CD4-positive, alpha-beta T cell treated with Interleukin-15 for 4 hours (primary cell): ENCODE measurements around the gene ZPBP2.
"Not testable (repeated sequence)": the region's sequence is repeated elsewhere in the genome, so short reads cannot be mapped to it uniquely, and the experiment has no call there.

Source experiments
- DNase-seq: peaks from one replicate; pipeline ENCODE4 v3.0.0-alpha.2; 2020; ENCODE audit warnings: low spot score

ZPBP2 gene, protein sequence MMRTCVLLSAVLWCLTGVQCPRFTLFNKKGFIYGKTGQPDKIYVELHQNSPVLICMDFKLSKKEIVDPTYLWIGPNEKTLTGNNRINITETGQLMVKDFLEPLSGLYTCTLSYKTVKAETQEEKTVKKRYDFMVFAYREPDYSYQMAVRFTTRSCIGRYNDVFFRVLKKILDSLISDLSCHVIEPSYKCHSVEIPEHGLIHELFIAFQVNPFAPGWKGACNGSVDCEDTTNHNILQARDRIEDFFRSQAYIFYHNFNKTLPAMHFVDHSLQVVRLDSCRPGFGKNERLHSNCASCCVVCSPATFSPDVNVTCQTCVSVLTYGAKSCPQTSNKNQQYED

DNA sequence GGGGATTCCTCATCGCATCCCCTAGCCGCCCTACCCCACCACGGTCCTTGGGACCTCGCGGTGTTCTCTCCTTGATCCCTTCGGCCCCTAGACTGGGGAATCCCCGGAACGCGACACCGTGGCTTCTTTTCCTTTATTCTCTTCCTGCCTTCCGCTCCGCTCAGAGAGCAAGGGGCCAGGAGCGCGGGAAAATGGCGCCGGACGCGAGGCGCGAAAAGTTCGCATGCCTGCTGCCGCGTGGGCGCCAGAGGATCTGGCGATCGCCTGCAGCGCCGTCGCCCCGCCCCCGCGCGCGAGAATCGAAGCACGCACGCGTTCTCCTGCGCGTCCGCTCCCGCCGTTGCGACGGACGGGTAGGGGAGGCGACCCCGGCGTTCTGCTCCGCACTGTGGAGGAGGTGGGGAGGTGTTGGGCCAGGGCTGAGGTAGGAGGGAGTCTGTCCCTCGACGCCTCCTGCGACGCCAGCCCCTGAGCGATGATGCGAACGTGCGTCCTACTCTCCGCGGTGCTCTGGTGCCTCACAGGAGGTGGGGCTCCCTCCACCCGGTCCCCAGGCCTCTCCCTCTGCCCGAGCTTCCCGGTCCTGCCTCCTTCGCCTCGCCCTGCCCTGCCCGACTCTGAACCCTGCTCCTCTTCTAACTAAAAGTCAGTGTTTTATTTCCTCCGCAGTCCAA lies at the start of gene ZPBP2:
TSS of gene ZPBP2 (plus strand) at position 323 of the 674 bp plus-strand sequence. CDS start at position 476, 153 bp downstream.
- peak; percentile 50 for DNase-seq

DNA sequence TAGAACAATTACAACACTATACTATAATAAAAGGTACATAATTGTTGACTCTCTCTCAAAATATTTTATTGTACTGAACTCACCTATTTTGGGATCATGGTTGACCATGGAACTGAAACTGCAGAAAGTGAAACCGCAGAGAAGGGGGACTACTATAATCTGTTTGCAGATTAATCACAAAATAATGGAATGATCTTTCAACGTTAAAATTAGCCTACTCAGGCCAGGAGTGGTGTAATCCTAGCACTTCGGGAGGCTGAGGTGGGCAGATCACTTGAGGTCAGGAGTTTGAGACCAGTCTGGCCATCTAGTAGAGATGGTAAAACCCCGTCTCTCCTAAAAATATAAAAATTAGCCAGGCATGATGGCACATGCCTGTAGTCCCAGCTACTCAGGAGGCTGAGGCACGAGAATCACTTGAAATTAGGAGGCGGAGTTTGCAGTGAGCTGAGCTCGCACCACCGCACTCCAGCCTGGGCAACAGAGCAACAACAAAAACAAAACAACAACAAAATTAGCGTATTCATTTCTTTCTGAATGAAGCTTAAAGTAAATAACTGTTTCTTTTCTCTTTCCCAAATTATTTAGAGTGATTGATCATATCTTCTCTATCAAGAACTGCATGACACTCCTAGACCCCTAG lies 49.5 kb upstream of the ZPBP2 start:
- peak; percentile 43 for DNase-seq

DNA sequence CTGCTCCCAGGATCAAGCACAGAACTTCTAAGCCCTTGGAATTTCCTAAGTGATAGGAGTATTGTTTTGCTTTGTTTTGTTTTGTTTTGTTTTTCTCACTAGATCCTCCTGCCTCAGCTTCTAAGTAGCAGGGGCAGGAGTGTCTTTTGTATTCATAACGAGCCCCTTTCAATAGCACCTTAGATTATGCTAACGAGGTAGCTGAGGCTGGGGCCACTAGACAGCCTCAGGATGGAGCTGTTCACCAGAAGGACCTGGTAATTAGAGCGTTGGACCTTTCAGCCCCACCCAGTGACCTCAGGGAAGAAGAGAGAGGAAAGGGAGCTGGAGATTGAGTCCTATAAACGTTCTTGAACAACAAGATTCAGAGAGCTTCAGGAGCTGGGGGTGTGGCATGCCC lies 47.5 kb upstream of the ZPBP2 start:
- no peak for DNase-seq

DNA sequence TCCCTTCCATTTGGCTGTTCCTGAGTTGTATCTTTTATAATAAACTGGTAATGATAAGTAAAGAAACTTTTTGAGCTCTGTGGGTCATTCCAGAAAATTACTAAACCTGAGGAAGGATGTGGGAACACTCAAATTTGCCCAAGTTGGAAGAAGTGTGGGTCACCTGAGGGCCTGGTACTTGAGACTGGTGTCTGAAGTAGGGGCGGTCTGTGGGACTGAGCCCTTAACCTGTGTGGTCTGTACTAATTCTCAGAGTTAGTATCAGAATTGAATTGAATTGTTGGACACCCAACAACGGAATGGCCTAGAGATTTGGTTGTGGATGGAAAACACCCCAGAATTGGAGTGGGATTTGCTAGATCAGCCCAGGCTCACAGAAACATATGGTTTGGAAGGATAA lies 47.0 kb upstream of the ZPBP2 start:
- no peak for DNase-seq

DNA sequence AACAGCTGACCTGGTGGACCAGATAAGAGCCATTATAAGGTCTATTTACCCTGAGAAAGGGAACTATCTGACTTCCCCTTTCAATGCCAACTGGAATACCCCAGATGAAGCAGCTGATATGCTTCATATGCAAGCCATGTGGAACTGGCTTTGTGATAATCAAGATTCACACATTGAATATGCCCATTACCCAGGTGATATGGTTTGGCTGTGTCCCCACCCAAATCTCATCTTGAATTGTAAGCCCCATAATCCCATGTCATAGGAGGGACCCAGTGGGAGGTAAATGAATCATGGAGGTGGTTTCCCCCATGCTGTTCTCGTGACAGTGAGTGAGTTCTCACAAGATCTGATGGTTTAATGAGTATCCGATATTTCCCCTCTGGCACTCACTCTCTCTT lies 46.0 kb upstream of the ZPBP2 start:
- DNase-seq = peak; percentile 11

DNA sequence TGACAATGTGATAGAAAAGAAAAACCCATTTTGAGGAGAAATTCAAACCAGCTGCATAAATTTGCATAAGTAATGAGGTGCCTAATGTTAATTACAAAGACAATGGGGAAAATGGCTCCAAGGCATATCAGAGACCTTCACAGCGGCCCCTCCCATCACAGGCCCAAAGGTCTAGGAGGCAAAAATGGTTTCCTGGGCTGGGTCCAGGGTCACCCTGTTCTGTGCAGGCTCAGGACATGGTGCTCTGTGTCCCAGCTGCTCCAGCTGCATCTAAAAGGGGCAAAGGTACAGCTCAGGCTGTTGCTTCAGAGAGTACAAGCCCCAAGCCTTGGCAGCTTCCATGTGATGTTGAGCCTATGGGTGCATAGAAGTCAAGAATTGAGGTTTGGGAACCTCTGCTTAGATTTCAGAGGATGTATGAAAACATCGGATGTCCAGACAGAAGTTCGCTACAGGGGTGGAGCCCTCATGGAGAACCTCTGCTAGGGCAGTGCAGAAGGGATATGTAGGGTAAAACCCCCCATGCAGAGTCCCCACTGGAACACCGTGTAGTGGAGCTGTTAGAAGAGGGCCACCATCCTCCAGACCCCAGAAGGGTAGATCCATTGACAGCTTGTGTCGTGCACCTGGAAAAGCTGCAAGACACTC lies 44.5 kb upstream of the ZPBP2 start:
- DNase-seq = no peak

DNA sequence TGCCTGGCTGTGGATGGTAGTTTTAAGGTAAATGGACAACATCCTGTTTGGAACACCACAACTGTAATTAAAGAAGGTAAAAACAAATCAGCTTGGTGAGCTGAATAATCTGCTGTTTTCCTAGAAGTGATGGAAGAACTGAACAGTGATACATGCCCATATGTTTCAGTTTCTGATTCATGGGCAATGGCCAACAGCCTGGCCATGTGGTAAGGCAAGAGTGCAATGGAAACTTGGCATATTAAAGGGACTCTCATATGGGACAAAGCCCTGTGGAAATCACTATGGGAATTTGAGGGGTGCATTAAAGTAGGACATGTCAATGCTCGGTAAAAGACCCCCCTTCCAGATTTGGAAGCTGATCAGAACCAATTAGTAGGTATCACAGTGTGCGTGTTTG lies 41.7 kb upstream of the ZPBP2 start:
- no peak for DNase-seq

DNA sequence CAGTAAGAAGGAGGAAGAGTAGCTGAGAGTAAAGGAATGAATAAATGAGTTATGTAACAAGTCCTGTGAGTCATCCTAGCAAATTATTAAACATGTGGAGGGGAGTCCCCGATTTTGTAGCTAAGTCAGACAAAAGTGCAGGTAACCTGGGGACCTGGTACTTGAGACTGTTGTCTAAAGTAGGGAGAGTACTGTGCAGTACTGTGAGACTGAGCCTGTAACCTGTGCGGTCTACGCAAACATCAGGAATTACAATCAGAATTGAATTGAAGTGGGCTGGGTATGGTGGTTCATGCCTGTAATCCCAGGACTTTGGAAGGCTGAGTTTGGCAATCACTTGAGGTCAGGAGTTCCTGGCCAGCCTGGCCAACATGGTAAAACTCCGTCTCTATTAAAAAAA lies 39.6 kb upstream of the ZPBP2 start:
- no peak for DNase-seq

DNA sequence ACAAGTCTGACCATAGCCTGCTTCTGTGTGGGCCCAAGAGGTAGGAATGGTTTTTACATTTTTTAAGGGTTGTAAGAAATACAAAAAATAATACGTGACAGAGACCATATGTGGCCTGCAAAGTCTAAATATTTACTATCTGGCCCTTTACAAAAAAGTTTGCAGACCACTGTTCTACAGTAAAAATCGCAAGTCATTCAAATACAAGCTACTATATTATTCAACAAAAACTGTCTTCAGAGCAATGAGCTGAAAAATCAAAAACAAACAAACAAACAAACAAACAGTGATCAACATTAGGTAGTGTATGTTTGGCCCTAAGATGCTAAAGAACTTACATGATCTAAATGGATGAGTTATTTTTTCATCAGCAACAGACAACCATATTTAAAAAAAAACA lies 36.4 kb upstream of the ZPBP2 start:
- no peak for DNase-seq

DNA sequence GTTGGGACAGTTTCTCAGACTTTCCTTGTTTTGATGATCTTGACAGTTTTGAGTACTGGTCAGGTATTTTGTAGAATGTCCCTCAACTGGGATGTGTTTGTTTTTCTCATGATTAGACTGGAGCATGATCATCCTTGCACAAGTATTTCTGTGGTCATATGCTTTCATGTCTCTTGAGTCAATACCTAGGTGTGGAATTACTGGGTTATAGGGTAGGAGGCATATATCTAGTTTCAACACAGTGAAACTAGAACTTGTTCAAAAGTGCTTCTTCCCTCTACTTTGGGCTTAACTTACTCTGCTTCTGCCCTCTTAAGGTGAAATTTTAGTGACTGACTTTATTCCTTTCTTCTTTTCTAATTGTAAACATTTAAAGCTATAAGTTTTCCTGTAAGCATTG lies 34.0 kb upstream of the ZPBP2 start:
- DNase-seq = no peak

DNA sequence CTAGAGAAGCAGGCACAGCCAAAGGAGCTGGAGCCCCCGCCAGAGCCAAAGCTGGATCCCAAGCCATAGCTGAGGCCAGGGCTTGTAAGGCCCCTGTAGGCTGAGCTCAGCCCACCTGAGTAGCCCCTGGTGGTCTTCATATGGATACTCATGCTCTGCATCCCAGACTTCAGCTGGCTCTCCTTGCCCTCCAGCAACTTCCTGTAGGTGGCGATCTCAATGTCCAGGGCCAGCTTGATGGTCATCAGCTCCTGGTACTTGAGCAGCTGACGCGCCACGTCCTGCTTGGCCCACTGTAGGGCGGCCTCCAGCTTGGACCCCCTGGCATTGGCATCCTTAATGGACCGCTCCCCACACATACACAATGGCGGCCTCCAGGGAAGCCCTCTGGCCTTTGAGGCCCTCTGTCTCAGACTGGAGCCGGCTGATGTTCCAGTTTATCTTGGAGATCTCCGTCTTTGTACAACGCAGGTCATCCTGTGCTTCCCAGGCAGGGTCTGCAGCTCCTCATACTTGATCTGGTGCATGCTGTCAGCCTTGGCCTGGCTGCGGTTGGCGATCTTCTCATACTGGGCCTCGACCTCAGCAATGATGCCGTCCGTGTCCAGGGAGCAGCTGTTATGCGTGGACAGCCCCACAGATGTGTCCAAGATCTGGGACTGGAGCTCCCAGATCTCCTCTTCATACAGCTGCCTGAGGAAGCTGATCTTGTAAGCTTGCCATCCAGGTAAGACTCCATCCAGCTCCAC lies 32.8 kb upstream of the ZPBP2 start:
- DNase-seq = no peak

DNA sequence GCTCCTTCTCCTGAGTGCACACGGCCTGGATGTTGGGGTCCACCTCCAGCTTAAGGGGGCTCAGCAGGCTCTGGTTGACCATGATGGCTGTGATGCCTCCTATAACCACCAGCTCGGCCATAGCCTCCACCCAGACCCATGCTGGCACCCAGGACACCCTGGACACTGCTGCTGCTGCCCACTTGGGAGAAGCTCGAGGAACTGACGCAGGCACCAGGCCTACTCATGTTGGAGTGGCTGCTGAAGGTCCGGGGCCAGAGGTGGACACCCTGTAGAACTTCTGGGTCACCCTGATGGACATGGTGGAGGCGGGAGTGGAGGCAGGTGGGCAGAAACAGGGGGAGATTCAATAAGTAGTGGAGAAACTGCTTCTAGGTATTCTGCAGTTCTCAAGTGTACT lies 31.9 kb upstream of the ZPBP2 start:
- DNase-seq = no peak

DNA sequence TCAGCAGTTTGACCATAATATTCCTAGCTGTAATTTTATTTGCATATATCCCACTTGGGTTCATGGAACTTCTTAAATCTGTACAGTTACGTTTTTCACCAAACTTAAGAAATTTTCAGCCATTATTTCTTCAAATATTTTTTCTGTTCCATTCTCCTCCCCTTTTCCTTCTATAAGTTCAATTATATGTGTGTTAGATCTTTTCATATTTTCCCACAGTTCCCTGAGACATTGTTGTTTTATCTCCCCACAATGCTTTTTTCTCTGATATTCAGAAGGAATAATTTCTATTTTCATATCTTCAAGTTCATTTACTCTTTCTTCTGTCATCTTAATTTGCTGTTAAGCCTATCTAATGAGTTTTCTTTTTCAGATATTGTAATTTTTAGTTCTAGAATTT lies 29.9 kb upstream of the ZPBP2 start:
- no peak for DNase-seq

DNA sequence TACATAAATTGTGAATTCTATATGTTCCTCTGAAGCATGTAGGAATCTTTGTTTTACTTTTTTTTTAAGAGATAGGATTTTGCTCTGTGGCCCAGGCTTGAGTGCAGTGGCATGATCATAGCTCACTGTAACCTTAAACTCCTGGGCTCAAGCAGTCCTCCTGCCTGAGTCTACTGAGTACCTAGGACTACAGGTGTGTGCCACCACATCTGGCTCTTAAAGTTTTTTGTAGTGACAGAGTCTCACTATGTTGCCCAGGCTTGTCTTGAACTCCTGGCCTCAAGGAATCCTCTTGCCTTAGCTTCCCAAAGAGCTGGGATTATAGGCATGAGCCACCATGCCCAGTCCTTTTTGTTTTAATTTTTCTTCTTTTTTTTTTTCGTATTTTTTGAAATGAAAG lies 29.2 kb upstream of the ZPBP2 start:
- no peak for DNase-seq

DNA sequence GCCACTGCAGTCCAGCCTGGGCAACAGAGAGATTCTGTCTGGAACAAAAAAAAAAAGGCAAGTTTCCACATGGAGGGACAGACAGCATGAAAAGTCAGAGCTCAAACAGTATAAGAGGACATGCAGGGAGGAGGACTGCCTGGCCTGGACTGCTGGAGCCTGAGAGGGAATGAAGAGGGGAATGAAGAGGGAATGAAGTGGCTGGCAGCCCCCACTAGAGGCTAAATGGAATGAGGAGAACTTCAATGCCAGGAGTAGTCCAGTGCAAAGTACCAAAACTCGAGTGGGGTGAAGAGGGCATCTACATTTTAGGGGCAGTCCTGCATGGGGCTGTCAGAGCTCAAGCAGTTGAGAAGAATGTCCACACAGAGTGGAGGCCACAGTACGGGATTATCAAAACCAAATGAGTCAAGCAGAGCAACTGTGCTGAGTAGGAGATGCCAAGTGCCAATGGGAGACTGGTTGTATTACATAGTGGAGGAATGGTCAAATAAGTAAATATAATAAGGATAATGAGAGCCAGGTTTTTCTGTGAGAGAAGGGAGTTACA lies 26.8 kb upstream of the ZPBP2 start:
- no peak for DNase-seq

DNA sequence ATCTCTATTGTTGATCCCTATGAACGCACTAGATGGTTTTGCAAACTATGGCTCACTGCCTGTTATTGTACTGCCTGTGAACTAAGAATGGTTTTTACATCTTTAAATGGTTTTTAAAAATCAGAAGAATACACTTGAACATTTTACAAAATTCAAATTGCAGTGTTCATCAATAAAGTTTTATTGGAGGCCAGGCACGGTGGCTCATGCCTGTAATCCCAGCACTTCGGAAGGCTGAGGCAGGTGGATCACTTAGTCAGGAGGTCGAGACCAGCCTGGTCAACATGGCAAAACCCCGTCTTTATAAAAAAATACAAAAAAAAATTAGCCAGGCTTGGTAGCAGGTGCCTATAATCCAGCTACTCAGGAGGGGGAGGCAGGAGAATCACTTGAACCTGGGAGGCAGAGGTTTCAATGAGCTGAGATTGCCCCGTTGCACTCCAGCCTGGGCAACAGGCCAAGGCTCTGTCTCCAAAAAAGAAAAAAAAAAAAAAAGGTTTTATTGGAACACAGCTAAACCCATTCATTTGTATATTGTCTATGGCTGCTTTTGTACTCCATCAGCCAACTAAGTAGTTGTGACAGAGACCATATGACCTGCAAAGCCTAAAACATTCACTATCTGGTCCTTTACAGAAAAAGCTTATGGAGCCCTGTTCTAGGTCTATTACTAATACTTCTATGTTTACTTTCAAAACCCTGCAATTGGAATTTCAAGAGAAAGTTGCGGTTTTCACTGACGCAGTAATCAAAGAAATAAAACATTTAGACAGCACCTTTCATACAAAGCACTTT lies 22.8 kb upstream of the ZPBP2 start:
- no peak for DNase-seq

DNA sequence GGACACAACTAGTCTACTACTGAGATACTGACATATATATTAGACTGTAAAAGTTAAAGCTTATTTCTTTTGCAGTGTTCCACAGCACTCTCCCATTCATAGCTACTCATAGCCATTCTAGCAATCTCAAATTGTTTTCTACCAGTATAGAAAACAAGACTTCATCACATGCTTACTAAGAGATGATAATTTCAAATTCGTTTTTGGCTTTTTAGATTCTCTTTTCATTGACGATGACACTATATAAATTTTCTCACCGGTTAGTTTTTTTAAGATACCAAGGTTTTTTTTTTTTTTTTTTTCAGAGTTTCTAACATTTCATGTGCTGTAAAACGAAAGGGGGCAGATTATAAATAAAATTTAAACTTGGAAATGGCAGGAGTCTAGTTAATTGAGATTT lies 21.8 kb upstream of the ZPBP2 start:
- DNase-seq = no peak

DNA sequence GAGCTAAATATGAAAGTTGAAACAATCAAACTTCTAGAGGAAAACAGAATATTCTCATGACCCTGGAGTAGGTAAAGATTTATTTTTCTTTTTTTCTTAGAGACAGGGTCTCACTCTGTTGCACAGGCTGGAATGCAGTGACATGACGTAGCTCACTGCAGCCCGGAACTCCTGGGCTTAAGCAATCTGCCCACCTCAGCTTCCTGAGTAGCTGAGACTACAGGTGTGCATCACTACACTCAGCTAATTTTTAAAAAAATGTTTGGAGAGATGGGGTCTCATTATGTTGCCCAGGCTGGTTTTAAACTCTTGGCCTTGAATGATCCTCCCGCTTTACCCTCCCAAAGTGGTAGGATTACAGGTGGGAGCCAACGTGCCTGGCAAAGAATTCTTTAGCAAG lies 19.4 kb upstream of the ZPBP2 start:
- no peak for DNase-seq

DNA sequence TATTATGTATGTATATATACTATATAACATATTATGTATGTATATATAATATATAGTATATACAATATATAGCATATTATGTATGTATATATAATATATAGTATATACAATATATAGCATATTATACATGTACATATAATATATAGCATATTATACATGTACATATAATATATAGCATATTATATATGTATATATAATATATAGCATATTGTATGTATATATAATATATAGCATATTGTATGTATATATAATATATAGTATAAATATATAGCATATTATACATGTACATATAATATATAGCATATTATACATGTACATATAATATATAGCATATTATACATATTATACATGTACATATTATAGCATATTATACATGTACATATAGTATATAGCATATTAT lies 17.8 kb upstream of the ZPBP2 start:
- not testable (repeated sequence) for DNase-seq

DNA sequence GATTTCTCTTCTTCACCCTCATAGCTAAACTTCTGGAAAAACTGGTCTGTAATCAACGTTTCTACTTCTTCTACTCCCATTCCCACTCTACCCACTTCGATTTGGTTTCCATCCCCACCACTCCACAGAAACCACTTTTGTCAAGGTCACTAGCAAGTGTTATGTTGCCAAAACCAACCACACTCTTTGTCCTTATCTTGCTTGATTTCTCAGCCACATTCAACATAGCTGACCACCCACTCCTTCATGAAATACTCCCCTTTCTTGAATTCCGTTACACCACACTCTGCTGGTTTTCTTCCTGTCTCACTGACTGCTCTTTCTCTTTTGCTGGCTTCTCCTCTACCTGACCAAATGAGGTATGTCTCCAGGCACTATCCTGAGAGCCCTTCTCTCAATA lies 15.8 kb upstream of the ZPBP2 start:
- DNase-seq = no peak

DNA sequence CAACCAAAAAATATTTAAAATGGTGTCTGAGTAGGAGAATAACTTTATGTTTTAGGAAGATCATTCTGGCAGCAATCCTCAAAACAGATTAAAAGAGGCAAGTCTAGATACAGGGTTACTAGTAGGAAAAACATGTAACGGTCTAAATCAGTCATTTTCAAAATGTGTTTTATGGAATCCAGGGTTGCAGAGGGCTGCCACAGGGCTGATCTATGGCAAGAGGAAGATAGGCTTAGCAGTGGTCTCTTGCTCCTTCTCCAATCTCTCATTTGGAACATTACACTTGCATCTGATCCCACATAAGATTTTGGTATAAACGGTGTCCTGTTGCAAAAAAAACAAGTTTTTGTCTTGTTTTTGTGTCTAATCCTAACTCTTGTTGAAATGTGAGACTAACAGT lies 13.1 kb upstream of the ZPBP2 start:
- no peak for DNase-seq
